Measurements from ENCODE around the gene LMNTD2.

DNA sequence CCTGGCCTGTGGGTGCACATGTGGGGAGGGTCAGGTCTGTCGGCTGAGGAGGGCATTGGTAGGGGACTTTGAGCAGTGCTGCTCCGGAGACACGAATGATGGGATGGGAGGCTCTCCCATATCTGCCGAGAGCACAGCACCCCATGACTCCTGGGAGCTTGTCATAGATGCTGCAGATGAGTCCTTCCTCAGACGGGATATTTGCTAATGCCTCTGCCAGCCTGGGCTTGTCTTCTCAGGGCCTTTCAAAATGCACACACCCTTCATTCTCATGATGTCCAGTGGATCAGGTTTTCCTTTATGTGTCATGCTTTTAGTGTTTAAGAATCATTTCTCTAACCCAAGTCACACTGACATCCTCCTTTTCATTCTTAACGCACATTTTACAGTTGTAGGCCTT, 45.4 kb downstream of the LMNTD2 start:
- TF ChIP-seq, protein P1, sequence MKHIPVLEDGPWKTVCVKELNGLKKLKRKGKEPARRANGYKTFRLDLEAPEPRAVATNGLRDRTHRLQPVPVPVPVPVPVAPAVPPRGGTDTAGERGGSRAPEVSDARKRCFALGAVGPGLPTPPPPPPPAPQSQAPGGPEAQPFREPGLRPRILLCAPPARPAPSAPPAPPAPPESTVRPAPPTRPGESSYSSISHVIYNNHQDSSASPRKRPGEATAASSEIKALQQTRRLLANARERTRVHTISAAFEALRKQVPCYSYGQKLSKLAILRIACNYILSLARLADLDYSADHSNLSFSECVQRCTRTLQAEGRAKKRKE (CRISPR knock-in tag; IDR thresholded peaks at IDR 0.05; ENCODE audit: low read depth), result no peak
- TF ChIP-seq HOXB13 (CRISPR knock-in tag; IDR thresholded peaks at IDR 0.05; ENCODE audit: low read depth) (no peak), RCOR1 (IDR thresholded peaks at IDR 0.05; ENCODE audit: low read depth, low read length) (no peak), EP300 (IDR thresholded peaks at IDR 0.05) (no peak), JUN (IDR thresholded peaks at IDR 0.05) (no peak), ZFP36 (IDR thresholded peaks at IDR 0.05; ENCODE audit: borderline replicate concordance, partially characterized antibody) (no peak), KDM5A (IDR thresholded peaks at IDR 0.05) (no peak), TP53 (CRISPR knock-in tag; IDR thresholded peaks at IDR 0.05) (no peak), NFE2L2 (conservative IDR thresholded peaks at IDR 0.05; ENCODE audit: low read length) (no peak), SMC3 (IDR thresholded peaks at IDR 0.05) (no peak), MAX (IDR thresholded peaks at IDR 0.05) (no peak), CHD2 (IDR thresholded peaks at IDR 0.05; ENCODE audit: low read length, partially characterized antibody) (no peak)
- TF ChIP-seq, protein P2, sequence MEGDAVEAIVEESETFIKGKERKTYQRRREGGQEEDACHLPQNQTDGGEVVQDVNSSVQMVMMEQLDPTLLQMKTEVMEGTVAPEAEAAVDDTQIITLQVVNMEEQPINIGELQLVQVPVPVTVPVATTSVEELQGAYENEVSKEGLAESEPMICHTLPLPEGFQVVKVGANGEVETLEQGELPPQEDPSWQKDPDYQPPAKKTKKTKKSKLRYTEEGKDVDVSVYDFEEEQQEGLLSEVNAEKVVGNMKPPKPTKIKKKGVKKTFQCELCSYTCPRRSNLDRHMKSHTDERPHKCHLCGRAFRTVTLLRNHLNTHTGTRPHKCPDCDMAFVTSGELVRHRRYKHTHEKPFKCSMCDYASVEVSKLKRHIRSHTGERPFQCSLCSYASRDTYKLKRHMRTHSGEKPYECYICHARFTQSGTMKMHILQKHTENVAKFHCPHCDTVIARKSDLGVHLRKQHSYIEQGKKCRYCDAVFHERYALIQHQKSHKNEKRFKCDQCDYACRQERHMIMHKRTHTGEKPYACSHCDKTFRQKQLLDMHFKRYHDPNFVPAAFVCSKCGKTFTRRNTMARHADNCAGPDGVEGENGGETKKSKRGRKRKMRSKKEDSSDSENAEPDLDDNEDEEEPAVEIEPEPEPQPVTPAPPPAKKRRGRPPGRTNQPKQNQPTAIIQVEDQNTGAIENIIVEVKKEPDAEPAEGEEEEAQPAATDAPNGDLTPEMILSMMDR (IDR thresholded peaks at IDR 0.05), result no peak
- TF ChIP-seq, protein P3, sequence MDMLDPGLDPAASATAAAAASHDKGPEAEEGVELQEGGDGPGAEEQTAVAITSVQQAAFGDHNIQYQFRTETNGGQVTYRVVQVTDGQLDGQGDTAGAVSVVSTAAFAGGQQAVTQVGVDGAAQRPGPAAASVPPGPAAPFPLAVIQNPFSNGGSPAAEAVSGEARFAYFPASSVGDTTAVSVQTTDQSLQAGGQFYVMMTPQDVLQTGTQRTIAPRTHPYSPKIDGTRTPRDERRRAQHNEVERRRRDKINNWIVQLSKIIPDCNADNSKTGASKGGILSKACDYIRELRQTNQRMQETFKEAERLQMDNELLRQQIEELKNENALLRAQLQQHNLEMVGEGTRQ (IDR thresholded peaks at IDR 0.05), result no peak
